ENCODE results near the gene AGRP.
"Not testable (repeated sequence)": the region's sequence is repeated elsewhere in the genome, so short reads cannot be mapped to it uniquely, and the experiment has no call there.

Gene AGRP

GRCh38 chr16:67483150-67483549 lies at the start of gene AGRP:
Gene AGRP (minus strand): TSS chr16:67483547. CDS start chr16:67483398, 149 bp downstream.
- no peak for DNase-seq

GRCh38 chr16:67531247-67531646 lies 47.9 kb upstream of the AGRP start:
- DNase-seq: no peak

- DNase-seq: no peak
Measured at GRCh38 chr16:67530013-67530939, 46.9 kb upstream of the AGRP start.

GRCh38 chr16:67529582-67530012 lies 46.2 kb upstream of the AGRP start:
- no peak for DNase-seq

- peak; percentile 39 to 42 for DNase-seq
Measured at GRCh38 chr16:67528870-67529581, 45.7 kb upstream of the AGRP start.

- peak; percentile 51 to 60 for DNase-seq
Measured at GRCh38 chr16:67528222-67528869, 45.0 kb upstream of the AGRP start, which contains the start of gene RIPOR1. Gene RIPOR1 (plus strand): TSS chr16:67528829. CDS start chr16:67538447, 9,618 bp downstream.

GRCh38 chr16:67526149-67526791 lies 42.9 kb upstream of the AGRP start:
- no peak for DNase-seq

- no peak for DNase-seq
Measured at GRCh38 chr16:67525176-67525860, 42.0 kb upstream of the AGRP start.

- peak; percentile 100 for DNase-seq
Measured at GRCh38 chr16:67521095-67521804, 37.9 kb upstream of the AGRP start.

- DNase-seq: no peak
Measured at GRCh38 chr16:67519242-67519641, 35.9 kb upstream of the AGRP start.

- DNase-seq: no peak
Measured at GRCh38 chr16:67518676-67519075, 35.3 kb upstream of the AGRP start.

- DNase-seq: no peak
Measured at GRCh38 chr16:67517661-67518423, 34.5 kb upstream of the AGRP start.

GRCh38 chr16:67517155-67517445 lies 33.8 kb upstream of the AGRP start:
- no peak for DNase-seq

- no peak for DNase-seq
Measured at GRCh38 chr16:67516296-67517154, 33.2 kb upstream of the AGRP start.

GRCh38 chr16:67514382-67514828 lies 31.1 kb upstream of the AGRP start:
- DNase-seq: peak; percentile 85 to 88

GRCh38 chr16:67513892-67514291 lies 30.5 kb upstream of the AGRP start:
- not testable (repeated sequence) for DNase-seq

GRCh38 chr16:67509016-67509415 lies 25.7 kb upstream of the AGRP start:
- DNase-seq: no peak

- DNase-seq: no peak
Measured at GRCh38 chr16:67506468-67506867, 23.1 kb upstream of the AGRP start.

Data from activated CD4-positive, alpha-beta T cell treated with anti-CD3 and anti-CD28 coated beads, Interleukin-2, amount 50 U/mL, for 48 hours (primary cell).